Mucosa of gallbladder (tissue), 1 donor: ENCODE results near the gene IRF2BP1. TPM values are rescaled to one million over a fixed set of nuclear protein-coding genes. Genes with fewer than 3 reads are reported as not detected.

Source experiments
- DNase-seq: peaks from one replicate; pipeline ENCODE4 v3.0.0-alpha.2; 2020; ENCODE audit warnings: low spot score
- total RNA-seq: library from RNA; stranded (reverse); gene quantifications from one replicate; pipeline ENCODE4 v1.2.1, GENCODE V29; 2021
- donor health status: DM: no; HTN: no; CAD: no.

The IRF2BP1 gene
- total RNA-seq, 1 donor from 2014 or later, result 44.4 TPM

- no peak for DNase-seq
Observed at GRCh38 chr19:45863335-45863839, 22.6 kb downstream of the IRF2BP1 start.

- peak; percentile 99 for DNase-seq
Observed at GRCh38 chr19:45862564-45863334, 23.2 kb downstream of the IRF2BP1 start, which contains the start of gene SYMPK. TSS of gene SYMPK (minus strand) at chr19:45863147. CDS start at chr19:45854495, 8,652 bp downstream.

GRCh38 chr19:45862271-45862563 is 23.7 kb downstream of the IRF2BP1 start:
- no peak for DNase-seq

GRCh38 chr19:45860359-45861259 is 25.3 kb downstream of the IRF2BP1 start:
- DNase-seq, result no peak

GRCh38 chr19:45854167-45854778 is 31.7 kb downstream of the IRF2BP1 start:
- no peak for DNase-seq

GRCh38 chr19:45852983-45853382 is 33.0 kb downstream of the IRF2BP1 start:
- DNase-seq, result no peak

GRCh38 chr19:45852145-45852750 is 33.7 kb downstream of the IRF2BP1 start:
- DNase-seq, result no peak

GRCh38 chr19:45848922-45849321 is 37.0 kb downstream of the IRF2BP1 start:
- no peak for DNase-seq

GRCh38 chr19:45847663-45848062 is 38.3 kb downstream of the IRF2BP1 start:
- DNase-seq, result no peak

- DNase-seq, result no peak
Observed at GRCh38 chr19:45842198-45842597, 43.7 kb downstream of the IRF2BP1 start.

- DNase-seq, result no peak
Observed at GRCh38 chr19:45834970-45835369, 51.0 kb downstream of the IRF2BP1 start.

Other genes with a start within 250 kb of the IRF2BP1 start
- gene EML2, start 246.7 kb downstream of the IRF2BP1 start, total RNA-seq, result 68.4 TPM
- 10.3 TPM for gene GIPR, start 217.9 kb downstream of the IRF2BP1 start, total RNA-seq
- 269 TPM for gene SNRPD2, start 194.2 kb downstream of the IRF2BP1 start, total RNA-seq
- 8.0 TPM for gene QPCTL, start 193.5 kb downstream of the IRF2BP1 start, total RNA-seq
- gene FBXO46, start 155.2 kb downstream of the IRF2BP1 start, total RNA-seq, result 22.0 TPM
- not detected for gene MEIOSIN, start 152.7 kb downstream of the IRF2BP1 start, total RNA-seq
- 29.6 TPM for gene SIX5, start 116.9 kb downstream of the IRF2BP1 start, total RNA-seq
- 163 TPM for gene DMPK, start 103.7 kb downstream of the IRF2BP1 start, total RNA-seq
- 66.0 TPM for gene DMWD, start 93.3 kb downstream of the IRF2BP1 start, total RNA-seq
- gene RSPH6A, start 70.8 kb downstream of the IRF2BP1 start, total RNA-seq, result 0.09 TPM
- 72.6 TPM for gene SYMPK, start 23.0 kb downstream of the IRF2BP1 start, total RNA-seq
- 10.1 TPM for gene FOXA3, start 21.8 kb downstream of the IRF2BP1 start, total RNA-seq
- gene MYPOP, start 16.5 kb upstream of the IRF2BP1 start, total RNA-seq, result 13.0 TPM
- gene NANOS2, start 28.6 kb upstream of the IRF2BP1 start, total RNA-seq, result not detected
- gene NOVA2, start 87.7 kb upstream of the IRF2BP1 start, total RNA-seq, result 3.1 TPM
- gene CCDC61, start 109.3 kb upstream of the IRF2BP1 start, total RNA-seq, result 24.1 TPM
- not detected for gene PGLYRP1, start 136.9 kb upstream of the IRF2BP1 start, total RNA-seq
- gene IGFL4, start 154.9 kb upstream of the IRF2BP1 start, total RNA-seq, result not detected
- not detected for gene IGFL3, start 238.5 kb upstream of the IRF2BP1 start, total RNA-seq